Measurements from ENCODE around the gene HIKESHI. TPM values are rescaled to one million over a fixed set of nuclear protein-coding genes. Genes with fewer than 3 reads are reported as not detected.

The HIKESHI gene
- total and polyA plus RNA-seq, 2 of the 13 experiments (the other 11 are each of a cell fraction or from before 2014, with no cell fraction given), result 67.8 to 74.8 TPM

- TF ChIP-seq, protein P1, sequence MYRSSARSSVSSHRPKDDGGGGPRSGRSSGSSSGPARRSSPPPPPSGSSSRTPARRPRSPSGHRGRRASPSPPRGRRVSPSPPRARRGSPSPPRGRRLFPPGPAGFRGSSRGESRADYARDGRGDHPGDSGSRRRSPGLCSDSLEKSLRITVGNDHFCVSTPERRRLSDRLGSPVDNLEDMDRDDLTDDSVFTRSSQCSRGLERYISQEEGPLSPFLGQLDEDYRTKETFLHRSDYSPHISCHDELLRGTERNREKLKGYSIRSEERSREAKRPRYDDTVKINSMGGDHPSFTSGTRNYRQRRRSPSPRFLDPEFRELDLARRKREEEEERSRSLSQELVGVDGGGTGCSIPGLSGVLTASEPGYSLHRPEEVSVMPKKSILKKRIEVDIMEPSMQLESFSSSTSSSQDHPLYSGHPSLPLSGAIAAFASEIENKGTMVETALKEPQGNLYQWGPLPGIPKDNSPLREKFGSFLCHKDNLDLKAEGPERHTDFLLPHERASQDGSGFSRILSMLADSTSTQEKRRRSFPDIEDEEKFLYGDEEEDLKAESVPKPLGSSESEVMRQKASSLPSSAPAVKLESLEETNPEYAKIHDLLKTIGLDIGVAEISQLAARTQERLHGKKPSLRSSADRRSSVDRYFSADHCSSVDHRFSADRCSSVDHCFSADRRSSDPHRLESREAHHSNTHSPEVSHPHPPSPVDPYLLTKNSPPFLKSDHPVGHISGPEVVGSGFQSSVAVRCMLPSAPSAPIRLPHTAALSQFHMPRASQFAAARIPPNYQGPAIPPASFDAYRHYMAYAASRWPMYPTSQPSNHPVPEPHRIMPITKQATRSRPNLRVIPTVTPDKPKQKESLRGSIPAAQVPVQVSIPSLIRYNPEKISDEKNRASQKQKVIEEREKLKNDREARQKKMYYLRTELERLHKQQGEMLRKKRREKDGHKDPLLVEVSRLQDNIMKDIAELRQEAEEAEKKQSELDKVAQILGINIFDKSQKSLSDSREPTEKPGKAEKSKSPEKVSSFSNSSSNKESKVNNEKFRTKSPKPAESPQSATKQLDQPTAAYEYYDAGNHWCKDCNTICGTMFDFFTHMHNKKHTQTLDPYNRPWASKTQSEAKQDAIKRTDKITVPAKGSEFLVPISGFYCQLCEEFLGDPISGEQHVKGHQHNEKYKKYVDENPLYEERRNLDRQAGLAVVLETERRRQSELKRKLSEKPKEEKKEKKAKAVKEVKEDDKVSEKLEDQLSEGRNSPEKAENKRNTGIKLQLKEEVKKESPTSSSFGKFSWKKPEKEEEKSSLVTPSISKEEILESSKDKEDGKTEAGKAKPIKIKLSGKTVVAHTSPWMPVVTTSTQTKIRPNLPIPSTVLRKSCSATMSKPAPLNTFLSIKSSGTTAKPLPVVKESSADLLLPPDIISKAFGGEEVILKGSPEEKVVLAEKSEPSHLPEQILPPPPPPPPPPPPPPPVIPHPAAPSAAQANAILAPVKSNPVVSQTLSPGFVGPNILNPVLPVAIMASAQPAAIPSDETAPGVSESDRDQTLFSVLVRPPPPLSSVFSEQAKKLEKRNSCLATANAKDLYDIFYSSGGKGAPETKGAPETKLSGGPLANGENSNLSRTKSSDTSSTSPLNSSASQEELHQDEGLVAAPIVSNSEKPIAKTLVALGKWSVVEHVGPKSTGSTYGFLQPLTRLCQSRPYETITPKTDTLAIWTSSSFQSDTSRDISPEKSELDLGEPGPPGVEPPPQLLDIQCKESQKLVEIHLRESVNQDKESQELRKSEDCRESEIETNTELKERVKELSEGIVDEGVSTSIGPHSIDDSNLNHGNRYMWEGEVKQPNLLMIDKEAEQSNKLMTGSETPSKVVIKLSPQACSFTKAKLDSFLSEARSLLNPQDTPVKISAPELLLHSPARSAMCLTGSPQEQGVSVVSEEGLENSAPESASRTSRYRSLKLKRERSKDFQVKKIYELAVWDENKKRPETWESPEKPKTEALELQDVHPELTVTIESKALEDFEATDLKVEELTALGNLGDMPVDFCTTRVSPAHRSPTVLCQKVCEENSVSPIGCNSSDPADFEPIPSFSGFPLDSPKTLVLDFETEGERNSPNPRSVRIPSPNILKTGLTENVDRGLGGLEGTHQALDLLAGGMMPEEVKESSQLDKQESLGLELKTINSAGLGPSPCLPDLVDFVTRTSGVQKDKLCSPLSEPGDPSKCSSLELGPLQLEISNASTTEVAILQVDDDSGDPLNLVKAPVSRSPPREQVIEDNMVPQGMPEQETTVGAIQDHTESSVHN (CRISPR knock-in tag; IDR thresholded peaks at IDR 0.05), result no peak
- TF ChIP-seq TOPORS (CRISPR knock-in tag; IDR thresholded peaks at IDR 0.05) (no peak; the same call in 1 of the 2 replicates), TAF15 (IDR thresholded peaks at IDR 0.05; ENCODE audit: low read depth, low read length, poor library complexity, severe bottlenecking) (no peak), ZSCAN5A (CRISPR knock-in tag; IDR thresholded peaks at IDR 0.05; ENCODE audit: borderline replicate concordance) (peak; percentile 29; the same call in 1 of the 2 replicates), ZNF432 (CRISPR knock-in tag; IDR thresholded peaks at IDR 0.05; ENCODE audit: borderline replicate concordance) (no peak), CHD2 (IDR thresholded peaks at IDR 0.05; ENCODE audit: low read depth, low read length) (peak; percentile 78), CCAR2 (optimal IDR thresholded peaks at IDR 0.05; ENCODE audit: low read depth, low read length) (no peak), RAD51 (IDR thresholded peaks at IDR 0.05; ENCODE audit: borderline replicate concordance) (no peak), ZNF251 (CRISPR knock-in tag; IDR thresholded peaks at IDR 0.05) (no peak), NKX3-1 (CRISPR knock-in tag; IDR thresholded peaks at IDR 0.05) (no peak; the same call in 1 of the 2 replicates), ZNF281 (CRISPR knock-in tag; IDR thresholded peaks at IDR 0.05; ENCODE audit: borderline replicate concordance) (no peak; the same call in 1 of the 2 replicates), ZNF652 (CRISPR knock-in tag; IDR thresholded peaks at IDR 0.05; ENCODE audit: borderline replicate concordance, low read depth) (no peak), ZNF775 (CRISPR knock-in tag; IDR thresholded peaks at IDR 0.05; ENCODE audit: borderline replicate concordance) (no peak), CREM (IDR thresholded peaks at IDR 0.05) (peak; percentile 100), CREM (CRISPR knock-in tag; IDR thresholded peaks at IDR 0.05) (no peak), ZNF7 (CRISPR knock-in tag; IDR thresholded peaks at IDR 0.05) (no peak), ZSCAN12 (CRISPR knock-in tag; IDR thresholded peaks at IDR 0.05) (no peak)
Measured at GRCh38 chr11:86302092-86302793, at the start of gene HIKESHI (continued).

Data from HepG2 (cell line).